AG08396 (cell line): Measurements from ENCODE around the gene TOMM20L.

Source experiments
- DNase-seq: peaks from one replicate; pipeline ENCODE4 v3.0.0; 2012; ENCODE audit warnings: low spot score, mixed read lengths

TOMM20L gene

DNA sequence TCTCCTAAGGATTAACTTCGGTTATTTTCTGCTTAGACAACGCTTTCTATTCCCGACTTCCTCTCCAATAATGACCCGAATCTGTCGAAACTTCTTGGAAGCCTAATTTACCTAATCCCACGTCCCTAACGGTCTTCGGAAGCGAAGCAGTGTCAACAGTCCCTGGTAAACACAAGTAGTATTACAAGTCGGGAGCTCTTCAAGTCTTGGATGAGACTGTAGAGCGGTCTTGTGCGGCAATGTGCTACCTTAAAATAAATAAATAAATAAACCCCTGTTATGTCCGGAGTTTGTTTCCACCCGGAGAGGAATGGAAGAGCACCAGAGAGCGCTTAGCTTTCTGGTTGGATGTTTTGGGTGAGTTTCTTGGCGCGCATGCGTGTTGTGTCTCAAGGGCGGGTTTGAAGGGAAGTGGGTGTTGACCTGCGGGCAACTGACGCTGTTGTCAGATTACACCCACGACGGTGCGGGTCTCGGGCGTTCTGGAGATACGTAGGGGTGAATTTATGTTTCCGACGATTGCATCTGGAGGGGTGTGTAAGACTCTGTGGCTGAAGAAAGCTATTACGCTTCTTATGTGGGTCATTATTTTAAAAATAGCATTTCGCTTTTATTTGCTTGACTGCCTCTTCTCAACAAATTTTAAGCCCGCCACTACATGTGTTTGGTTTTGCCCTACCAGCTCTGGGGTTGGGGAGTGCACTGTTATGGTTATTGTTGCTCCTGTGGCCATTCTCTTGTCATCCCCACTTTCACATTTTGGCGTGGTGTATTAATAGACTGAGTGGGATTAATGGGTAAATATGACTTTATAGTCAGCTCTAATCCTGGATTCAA is 31.8 kb downstream of the TOMM20L start, which contains the start of the genes KIAA0586 and TIMM9:
Gene KIAA0586, plus strand, starts transcription at position 439 of the 837 bp plus-strand sequence. CDS start 546 bp downstream, outside the sequence.
Gene TIMM9, minus strand, starts transcription at position 251 of the 837 bp plus-strand sequence. CDS start 15,586 bp downstream, outside the sequence.
- peak; percentile 96 for DNase-seq

DNA sequence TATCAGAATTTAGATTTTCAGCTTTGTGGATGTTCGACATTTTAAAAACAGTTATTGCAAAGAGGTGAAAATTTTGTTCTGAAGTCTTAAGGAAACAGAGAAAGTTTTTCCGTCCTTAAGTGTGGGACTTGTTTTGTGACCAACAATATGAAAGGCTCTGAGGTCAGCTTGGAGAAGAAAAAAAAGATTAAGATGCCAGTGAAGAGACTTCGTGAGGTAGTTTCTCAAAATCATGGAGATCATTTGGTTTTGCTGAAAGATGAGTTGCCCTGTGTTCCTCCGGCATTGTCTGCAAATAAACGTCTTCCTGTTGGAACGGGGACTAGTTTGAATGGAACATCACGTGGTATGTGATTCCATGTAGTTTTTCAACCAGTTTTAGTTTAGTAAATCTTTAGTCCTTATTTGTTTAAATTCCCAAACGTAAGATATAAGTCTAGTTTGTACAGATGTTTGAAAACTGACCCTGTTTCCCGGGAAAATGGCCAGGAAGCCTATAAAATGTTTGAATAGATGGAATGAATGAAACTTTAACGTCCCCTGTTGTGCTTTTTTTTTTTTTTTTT is 32.5 kb downstream of the TOMM20L start:
- DNase-seq = peak; percentile 24

DNA sequence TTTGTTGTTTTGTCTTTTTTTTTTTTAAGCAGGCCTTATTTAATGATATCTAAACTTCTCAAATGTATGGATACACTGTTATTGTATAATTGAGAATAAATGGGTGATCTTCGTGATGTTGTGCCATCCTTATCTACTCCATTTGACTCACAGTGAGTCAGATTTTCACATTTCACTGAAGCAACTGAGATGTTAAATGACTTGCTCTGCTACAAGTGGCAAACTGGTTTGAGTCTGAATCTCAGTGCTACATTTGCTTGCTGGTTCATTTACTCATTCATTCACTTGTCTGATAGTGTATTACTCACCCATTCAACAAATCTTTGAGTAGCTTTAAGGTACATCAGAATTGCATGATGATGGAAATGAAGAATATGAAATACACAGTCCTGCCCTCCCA is 34.4 kb downstream of the TOMM20L start:
- DNase-seq = peak; percentile 18

DNA sequence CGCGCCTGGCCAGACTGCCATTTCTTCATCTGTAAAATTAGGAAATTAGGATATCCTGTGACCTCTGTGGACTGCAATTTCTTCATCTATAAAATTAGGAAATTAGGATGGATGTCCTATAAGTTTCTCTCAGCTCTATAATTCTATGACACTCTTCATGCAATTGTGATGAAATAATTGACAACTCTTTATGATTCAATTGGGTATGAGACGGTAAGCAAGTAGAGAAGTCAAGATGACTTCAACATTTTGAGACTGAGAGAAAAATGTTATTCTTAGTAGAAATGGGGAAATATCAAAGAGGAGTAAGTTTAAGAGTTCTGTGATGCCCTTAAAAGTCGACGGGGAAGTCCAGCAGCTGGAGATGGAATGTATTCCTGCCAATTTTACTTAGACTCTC is 43.7 kb downstream of the TOMM20L start:
- no peak for DNase-seq

DNA sequence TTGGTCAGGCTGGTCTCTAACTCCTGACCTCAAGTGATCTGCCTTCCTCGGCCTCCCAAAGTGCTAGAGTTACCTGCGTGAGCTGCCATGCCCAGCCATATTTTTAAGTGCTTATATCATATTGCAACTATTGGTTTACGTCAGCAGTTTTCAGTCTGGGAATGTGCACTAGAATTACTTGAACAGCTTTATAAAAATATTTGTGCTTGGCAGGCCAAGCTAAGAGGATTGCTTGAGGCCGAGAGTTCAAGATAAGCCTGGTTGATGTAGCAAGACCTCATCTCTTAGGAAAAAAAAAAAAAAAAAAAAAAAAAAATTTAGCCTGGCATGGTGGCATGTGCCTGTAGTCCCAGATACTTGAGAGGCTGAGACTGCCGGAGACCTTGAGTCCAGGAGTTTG is 48.9 kb downstream of the TOMM20L start:
- DNase-seq = no peak

DNA sequence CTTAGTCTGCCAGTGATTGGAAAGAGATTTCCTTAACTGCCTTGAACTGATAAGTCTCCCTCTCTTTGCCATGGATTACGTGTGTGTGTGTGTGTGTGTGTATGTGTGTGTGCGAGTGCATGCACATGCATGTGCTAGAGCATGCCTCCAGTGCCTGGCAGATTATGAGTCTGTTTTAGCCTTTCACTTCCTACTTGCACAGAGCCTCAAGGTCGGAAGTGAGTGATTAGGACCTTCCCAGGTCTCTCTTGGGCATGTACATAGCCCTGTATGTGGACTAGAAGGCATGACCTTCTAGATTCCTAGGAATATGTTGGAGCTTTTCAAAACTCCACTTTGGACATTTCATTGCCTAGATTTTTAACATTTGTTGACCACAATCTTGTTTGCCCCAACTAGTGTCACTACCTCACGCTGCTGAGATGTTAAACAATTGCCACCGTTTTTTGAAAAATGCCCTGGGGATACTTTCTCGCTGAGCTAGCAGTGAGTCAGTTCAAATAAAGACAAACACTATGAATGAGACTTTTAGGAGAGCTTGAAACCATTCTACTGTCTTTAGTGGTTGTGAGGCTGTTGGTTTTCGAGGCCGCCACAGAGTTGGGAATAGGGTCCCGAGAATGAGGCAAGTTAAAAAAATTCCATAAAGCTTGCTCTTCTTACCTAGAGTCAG is 60.0 kb downstream of the TOMM20L start:
- DNase-seq = no peak
